RWPE2 (cell line): ENCODE results near the gene STK26.
A peak's percentile ranks its signal among the peaks of the same experiment; 100 is the strongest.

Source experiments
- ATAC-seq: fragments of 200-7000 bp; cut with Tn5 transposase; 3 replicates; pipeline ENCODE4 v1.9.1; 2021; ENCODE audit warnings: low read depth
- DNase-seq: peaks from one replicate; pipeline ENCODE4 v3.0.0-alpha.2; 2020; ENCODE audit warnings: low spot score
- H3K27ac ChIP-seq: fragments of 450-650 bp; 2 replicates; pipeline ENCODE4 v1.5.1; 2017; ENCODE audit warnings: mild to moderate bottlenecking; ENCODE audit not compliant: poor library complexity, severe bottlenecking
- H3K27me3 ChIP-seq: fragments of 250-450 bp; sonication (Bioruptor Pico); 2 replicates; pipeline ENCODE4 v1.5.1; 2021; ENCODE audit warnings: mild to moderate bottlenecking, moderate library complexity; ENCODE audit not compliant: insufficient read depth, poor library complexity, severe bottlenecking
- H3K36me3 ChIP-seq: fragments of 250-450 bp; sonication (Bioruptor Pico); 2 replicates; pipeline ENCODE4 v1.5.1; 2020; ENCODE audit warnings: low read depth, mild to moderate bottlenecking, moderate library complexity
- H3K4me1 ChIP-seq: fragments of 250-450 bp; sonication (Bioruptor Pico); 2 replicates; pipeline ENCODE4 v1.5.1; 2021; ENCODE audit warnings: mild to moderate bottlenecking, moderate library complexity; ENCODE audit not compliant: insufficient read depth, poor library complexity, severe bottlenecking
- H3K4me3 ChIP-seq: fragments of 250-450 bp; sonication (Bioruptor Pico); 2 replicates; pipeline ENCODE4 v1.5.1; 2021; ENCODE audit warnings: mild to moderate bottlenecking, moderate library complexity; ENCODE audit not compliant: severe bottlenecking
- H3K9me3 ChIP-seq: fragments of 250-450 bp; sonication (Bioruptor Pico); 2 replicates; pipeline ENCODE4 v1.5.1; 2021; ENCODE audit warnings: mild to moderate bottlenecking, moderate library complexity; ENCODE audit not compliant: severe bottlenecking
- TF ChIP-seq, protein P1 (sequence below): fragments of 450-650 bp; IDR thresholded peaks from one replicate; pipeline ENCODE4 v1.5.1; 2017; ENCODE audit warnings: mild to moderate bottlenecking, moderate library complexity; ENCODE audit not compliant: poor library complexity, severe bottlenecking

STK26 gene

GRCh38 chrX:132077912-132078311 is 54.8 kb downstream of the STK26 start:
- Histone ChIP-seq H3K27ac (no peak overlapping the region), H3K36me3 (no peaks in the 10 kb centered on the region), H3K4me1 (no peaks in the 10 kb centered on the region), H3K27me3 (no peaks in the 10 kb centered on the region), H3K9me3 (no peaks in the 10 kb centered on the region), H3K4me3 (no peak overlapping the region)
- ATAC-seq: no peak
- TF ChIP-seq, protein P1, sequence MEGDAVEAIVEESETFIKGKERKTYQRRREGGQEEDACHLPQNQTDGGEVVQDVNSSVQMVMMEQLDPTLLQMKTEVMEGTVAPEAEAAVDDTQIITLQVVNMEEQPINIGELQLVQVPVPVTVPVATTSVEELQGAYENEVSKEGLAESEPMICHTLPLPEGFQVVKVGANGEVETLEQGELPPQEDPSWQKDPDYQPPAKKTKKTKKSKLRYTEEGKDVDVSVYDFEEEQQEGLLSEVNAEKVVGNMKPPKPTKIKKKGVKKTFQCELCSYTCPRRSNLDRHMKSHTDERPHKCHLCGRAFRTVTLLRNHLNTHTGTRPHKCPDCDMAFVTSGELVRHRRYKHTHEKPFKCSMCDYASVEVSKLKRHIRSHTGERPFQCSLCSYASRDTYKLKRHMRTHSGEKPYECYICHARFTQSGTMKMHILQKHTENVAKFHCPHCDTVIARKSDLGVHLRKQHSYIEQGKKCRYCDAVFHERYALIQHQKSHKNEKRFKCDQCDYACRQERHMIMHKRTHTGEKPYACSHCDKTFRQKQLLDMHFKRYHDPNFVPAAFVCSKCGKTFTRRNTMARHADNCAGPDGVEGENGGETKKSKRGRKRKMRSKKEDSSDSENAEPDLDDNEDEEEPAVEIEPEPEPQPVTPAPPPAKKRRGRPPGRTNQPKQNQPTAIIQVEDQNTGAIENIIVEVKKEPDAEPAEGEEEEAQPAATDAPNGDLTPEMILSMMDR: no peak
- DNase-seq: no peak

GRCh38 chrX:132085786-132086185 is 62.7 kb downstream of the STK26 start:
- H3K27me3 ChIP-seq: no peaks in the 10 kb centered on the region
- DNase-seq (no peak), ATAC-seq (no peak)
- no peaks in the 10 kb centered on the region for H3K9me3 ChIP-seq
- no peak overlapping the region for H3K4me3 ChIP-seq
- no peaks in the 10 kb centered on the region for H3K36me3 ChIP-seq
- H3K4me1 ChIP-seq: peaks cover 2% of the 10 kb centered on the region
- TF ChIP-seq, protein P1: no peak
- no peak overlapping the region for H3K27ac ChIP-seq

- DNase-seq (no peak), ATAC-seq (peak; percentile 81)
- no peaks in the 10 kb centered on the region for H3K36me3 ChIP-seq
- peak overlapping the region; percentile 26 for H3K27ac ChIP-seq
- no peak overlapping the region for H3K4me3 ChIP-seq
- H3K4me1 ChIP-seq: peaks cover 2% of the 10 kb centered on the region
- H3K27me3 ChIP-seq: no peaks in the 10 kb centered on the region
- TF ChIP-seq, protein P1: no peak
- H3K9me3 ChIP-seq: no peaks in the 10 kb centered on the region
These were observed 63.6 kb downstream of the STK26 start for GRCh38 chrX:132086672-132087071.

DNA sequence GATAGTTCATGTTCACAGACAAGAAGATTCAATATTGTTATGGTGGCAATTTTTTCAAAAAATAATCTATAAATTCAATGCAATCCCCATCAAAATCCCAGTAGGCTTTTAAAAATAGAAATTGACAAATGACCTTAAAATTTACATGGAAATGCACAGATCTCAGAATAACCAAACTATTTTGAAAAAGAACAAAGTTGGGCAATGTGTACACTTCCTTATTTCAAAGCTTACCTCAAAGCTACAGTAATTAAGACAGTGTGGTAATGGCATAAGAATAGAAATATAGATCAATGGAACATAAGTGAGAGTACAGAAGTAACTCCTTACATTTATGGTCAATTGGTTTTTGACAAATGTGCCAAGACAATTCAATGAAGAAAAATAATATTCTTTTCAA is 65.8 kb downstream of the STK26 start:
- no peak for DNase-seq
- Histone ChIP-seq H3K27ac (no peak overlapping the region), H3K9me3 (no peaks in the 10 kb centered on the region), H3K4me1 (peaks cover 2% of the 10 kb centered on the region), H3K4me3 (no peak overlapping the region), H3K27me3 (no peaks in the 10 kb centered on the region), H3K36me3 (no peaks in the 10 kb centered on the region)
- TF ChIP-seq, protein P1: no peak
- no peak for ATAC-seq

DNA sequence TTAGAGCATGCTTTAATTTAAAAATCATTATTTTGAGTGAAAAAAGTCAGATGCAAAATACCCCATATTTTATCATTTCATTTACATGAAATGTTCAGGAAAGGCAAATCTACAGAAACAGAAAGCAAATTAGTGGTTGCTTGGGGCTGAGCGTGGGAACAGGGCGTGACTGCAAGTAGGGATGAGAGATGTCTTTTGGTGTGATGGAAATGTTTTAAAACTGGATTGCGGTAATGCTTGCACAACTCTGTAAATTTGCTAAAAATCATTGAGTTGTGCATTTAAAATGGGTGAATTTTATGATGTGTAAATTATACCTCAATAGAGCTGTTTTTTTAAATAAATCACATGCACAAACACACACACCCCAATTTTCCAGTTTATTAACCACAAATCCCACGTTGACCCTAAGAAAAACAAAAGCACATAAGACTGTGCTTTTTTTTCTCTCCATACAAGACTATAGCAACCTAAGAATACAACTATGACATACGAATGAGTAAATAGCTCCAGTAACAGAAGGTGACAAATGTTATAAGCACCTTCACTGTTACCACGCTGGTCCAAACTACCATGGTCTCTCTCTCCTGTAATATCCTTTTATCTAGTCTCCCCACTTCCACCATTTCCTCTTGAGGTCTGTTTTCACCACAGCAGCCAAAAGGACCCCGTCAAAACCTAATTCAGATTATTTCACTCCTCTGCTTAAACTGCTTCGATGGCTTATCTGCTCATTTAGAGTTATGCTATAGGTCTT is 67.5 kb downstream of the STK26 start:
- H3K27ac ChIP-seq: no peak overlapping the region
- H3K9me3 ChIP-seq: no peaks in the 10 kb centered on the region
- H3K36me3 ChIP-seq: no peaks in the 10 kb centered on the region
- peaks cover 2% of the 10 kb centered on the region for H3K4me1 ChIP-seq
- TF ChIP-seq, protein P1: no peak
- DNase-seq (no peak), ATAC-seq (no peak)
- H3K27me3 ChIP-seq: no peaks in the 10 kb centered on the region
- no peak overlapping the region for H3K4me3 ChIP-seq
